ENCODE results near the gene XIRP2. TPM values are rescaled to one million over a fixed set of nuclear protein-coding genes. Genes with fewer than 3 reads are reported as not detected.

XIRP2 gene
- total RNA-seq, 1 experiment from 2014 or later: not detected

DNA sequence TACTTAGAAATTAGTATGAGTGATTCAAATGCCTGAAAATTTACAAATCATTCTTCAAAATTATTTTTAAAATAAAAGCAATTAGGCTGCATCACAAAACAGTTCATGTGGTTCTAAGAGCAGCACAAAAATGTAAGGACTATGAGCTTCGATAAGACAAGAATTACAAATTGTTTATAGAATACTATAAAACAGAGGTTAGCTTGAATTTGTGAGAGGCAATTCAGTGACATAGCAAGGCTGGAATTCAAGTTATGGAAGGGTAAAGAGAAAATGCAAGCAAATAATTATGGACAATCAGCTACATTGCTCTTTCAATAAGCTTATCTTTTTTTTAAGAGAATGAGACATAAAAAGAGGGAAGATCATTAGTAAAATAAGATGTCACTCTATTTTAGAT lies 7.1 kb upstream of the XIRP2 start:
- no peak for DNase-seq (ENCODE audit: unreplicated experiment)
- TF ChIP-seq, protein P1, sequence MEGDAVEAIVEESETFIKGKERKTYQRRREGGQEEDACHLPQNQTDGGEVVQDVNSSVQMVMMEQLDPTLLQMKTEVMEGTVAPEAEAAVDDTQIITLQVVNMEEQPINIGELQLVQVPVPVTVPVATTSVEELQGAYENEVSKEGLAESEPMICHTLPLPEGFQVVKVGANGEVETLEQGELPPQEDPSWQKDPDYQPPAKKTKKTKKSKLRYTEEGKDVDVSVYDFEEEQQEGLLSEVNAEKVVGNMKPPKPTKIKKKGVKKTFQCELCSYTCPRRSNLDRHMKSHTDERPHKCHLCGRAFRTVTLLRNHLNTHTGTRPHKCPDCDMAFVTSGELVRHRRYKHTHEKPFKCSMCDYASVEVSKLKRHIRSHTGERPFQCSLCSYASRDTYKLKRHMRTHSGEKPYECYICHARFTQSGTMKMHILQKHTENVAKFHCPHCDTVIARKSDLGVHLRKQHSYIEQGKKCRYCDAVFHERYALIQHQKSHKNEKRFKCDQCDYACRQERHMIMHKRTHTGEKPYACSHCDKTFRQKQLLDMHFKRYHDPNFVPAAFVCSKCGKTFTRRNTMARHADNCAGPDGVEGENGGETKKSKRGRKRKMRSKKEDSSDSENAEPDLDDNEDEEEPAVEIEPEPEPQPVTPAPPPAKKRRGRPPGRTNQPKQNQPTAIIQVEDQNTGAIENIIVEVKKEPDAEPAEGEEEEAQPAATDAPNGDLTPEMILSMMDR (IDR thresholded peaks at IDR 0.05; ENCODE audit: unreplicated experiment): no peak
- Mint-ChIP-seq H3K9me3 (ENCODE audit: unreplicated experiment) (no peaks in the 10 kb centered on the region), H3K4me1 (ENCODE audit: insufficient read depth, unreplicated experiment) (no peaks in the 10 kb centered on the region), H3K27me3 (ENCODE audit: insufficient read depth, unreplicated experiment) (peaks cover 32% of the 10 kb centered on the region), H3K36me3 (ENCODE audit: insufficient read depth, unreplicated experiment) (no peaks in the 10 kb centered on the region), H3K4me3 (ENCODE audit: unreplicated experiment) (no peak overlapping the region), H3K27ac (ENCODE audit: low read depth, unreplicated experiment) (no peak overlapping the region)
- ChIA-PET POLR2A (no interaction called here), CTCF (interaction anchor here (1.1 kb wide), 1 partner anchor 1238 kb away, joined by 3 read pairs; no protein-coding TSS in a partner anchor)
- intact Hi-C loops (cut with micrococcal nuclease): no loop called here
- no TSS peak for BruUV-seq (replicated peaks)

DNA sequence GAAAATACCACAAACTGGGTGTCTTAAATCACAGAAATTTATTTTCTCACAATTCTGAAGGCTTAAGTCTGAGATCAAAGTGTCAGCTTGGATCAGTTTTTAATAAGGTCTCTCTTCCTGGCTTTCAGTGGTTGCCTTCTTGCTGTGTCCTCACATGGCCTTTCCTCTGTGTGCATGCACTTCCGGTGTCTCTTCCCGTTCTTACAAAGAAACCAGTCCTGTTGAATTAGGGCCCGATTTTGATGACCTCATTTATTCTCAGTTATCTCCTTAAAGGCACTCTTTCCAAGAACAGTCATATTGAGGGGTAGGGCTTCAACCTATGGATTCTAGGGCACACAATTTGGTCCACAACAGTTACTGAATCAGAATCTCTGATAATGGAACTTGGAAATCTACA lies 5.4 kb upstream of the XIRP2 start:
- POLR2A ChIA-PET: no interaction called here

GRCh38 chr2:166891727-166892126 lies 3.4 kb downstream of the XIRP2 start:
- H3K36me3 Mint-ChIP-seq (ENCODE audit: insufficient read depth, unreplicated experiment): no peaks in the 10 kb centered on the region
- CTCF ChIA-PET: no interaction called here
- H3K27me3 Mint-ChIP-seq (ENCODE audit: insufficient read depth, unreplicated experiment): peaks cover 28% of the 10 kb centered on the region
- peaks cover 7% of the 10 kb centered on the region for H3K9me3 Mint-ChIP-seq (ENCODE audit: unreplicated experiment)
- no TSS peak for BruUV-seq (replicated peaks)
- DNase-seq (ENCODE audit: unreplicated experiment): no peak
- no peak overlapping the region for H3K4me3 Mint-ChIP-seq (ENCODE audit: unreplicated experiment)
- H3K27ac Mint-ChIP-seq (ENCODE audit: low read depth, unreplicated experiment): no peak overlapping the region
- TF ChIP-seq, protein P1 (IDR thresholded peaks at IDR 0.05; ENCODE audit: unreplicated experiment): no peak
- H3K4me1 Mint-ChIP-seq (ENCODE audit: insufficient read depth, unreplicated experiment): no peaks in the 10 kb centered on the region
- POLR2A ChIA-PET: interaction anchor here (1.0 to 1.2 kb wide), 2 partner anchors 10 to 15 kb away, joined by 3 to 4 read pairs; no protein-coding TSS in a partner anchor
- intact Hi-C loops (cut with micrococcal nuclease): no loop called here

More for the DNA sequence above, 5.4 kb upstream of the XIRP2 start:
- no TSS peak for BruUV-seq (replicated peaks)
- intact Hi-C loops (cut with micrococcal nuclease): no loop called here
- TF ChIP-seq, protein P1 (IDR thresholded peaks at IDR 0.05; ENCODE audit: unreplicated experiment): no peak
- no peak overlapping the region for H3K27ac Mint-ChIP-seq (ENCODE audit: low read depth, unreplicated experiment)
- no peak overlapping the region for H3K4me3 Mint-ChIP-seq (ENCODE audit: unreplicated experiment)
- no peaks in the 10 kb centered on the region for H3K4me1 Mint-ChIP-seq (ENCODE audit: insufficient read depth, unreplicated experiment)
- H3K9me3 Mint-ChIP-seq (ENCODE audit: unreplicated experiment): no peaks in the 10 kb centered on the region
- peaks cover 26% of the 10 kb centered on the region for H3K27me3 Mint-ChIP-seq (ENCODE audit: insufficient read depth, unreplicated experiment)
- CTCF ChIA-PET: no interaction called here
- H3K36me3 Mint-ChIP-seq (ENCODE audit: insufficient read depth, unreplicated experiment): no peaks in the 10 kb centered on the region
- DNase-seq (ENCODE audit: unreplicated experiment): no peak

DNA sequence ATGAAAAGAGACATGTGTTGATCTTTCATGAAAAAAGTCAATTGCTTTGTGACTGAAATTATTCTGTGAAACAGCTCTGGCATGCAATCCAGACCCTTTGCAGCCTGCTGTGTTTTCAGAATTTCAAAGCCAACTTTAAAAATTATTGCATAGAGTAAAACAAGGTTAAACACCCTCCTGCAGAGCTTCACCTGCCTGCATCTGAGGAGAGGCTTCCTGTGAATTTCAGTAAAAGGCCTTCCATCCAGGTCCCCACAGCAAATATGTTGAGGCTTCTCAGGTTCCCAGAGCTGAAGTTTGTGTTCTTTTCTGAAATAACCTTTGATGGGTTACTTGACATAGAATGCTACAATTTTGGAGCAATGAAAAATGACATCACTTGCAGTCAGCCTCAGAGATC lies 4.1 kb downstream of the XIRP2 start:
- DNase-seq (ENCODE audit: unreplicated experiment): no peak
- no peak overlapping the region for H3K27ac Mint-ChIP-seq (ENCODE audit: low read depth, unreplicated experiment)
- H3K4me1 Mint-ChIP-seq (ENCODE audit: insufficient read depth, unreplicated experiment): no peaks in the 10 kb centered on the region
- peaks cover 7% of the 10 kb centered on the region for H3K9me3 Mint-ChIP-seq (ENCODE audit: unreplicated experiment)
- CTCF ChIA-PET: no interaction called here
- peaks cover 28% of the 10 kb centered on the region for H3K27me3 Mint-ChIP-seq (ENCODE audit: insufficient read depth, unreplicated experiment)
- intact Hi-C loops (cut with micrococcal nuclease): no loop called here
- TF ChIP-seq, protein P1 (IDR thresholded peaks at IDR 0.05; ENCODE audit: unreplicated experiment): no peak
- POLR2A ChIA-PET: no interaction called here
- BruUV-seq (replicated peaks): no TSS peak
- H3K4me3 Mint-ChIP-seq (ENCODE audit: unreplicated experiment): no peak overlapping the region
- no peaks in the 10 kb centered on the region for H3K36me3 Mint-ChIP-seq (ENCODE audit: insufficient read depth, unreplicated experiment)

All from MCF 10A (cell line).